Measurements from ENCODE around the gene GMDS.

GRCh38 chr6:1850840-1851157, 394.6 kb downstream of the GMDS start:
- TF ChIP-seq CTCF (IDR thresholded peaks at IDR 0.05) (no peak), POLR2A (IDR thresholded peaks at IDR 0.05) (no peak)

Measured in vagina (tissue), 2 donors.